Activated T-cell treated with anti-CD3 and anti-CD28 coated beads, Interleukin-2, amount 50 U/mL, for 48 hours (primary cell): ENCODE data around the gene CELSR1.

ENCODE experiments used
- DNase-seq, 2 experiments: peaks; one replicate each; pipeline ENCODE4 v3.0.0-alpha.2; 2020

The CELSR1 gene

DNA sequence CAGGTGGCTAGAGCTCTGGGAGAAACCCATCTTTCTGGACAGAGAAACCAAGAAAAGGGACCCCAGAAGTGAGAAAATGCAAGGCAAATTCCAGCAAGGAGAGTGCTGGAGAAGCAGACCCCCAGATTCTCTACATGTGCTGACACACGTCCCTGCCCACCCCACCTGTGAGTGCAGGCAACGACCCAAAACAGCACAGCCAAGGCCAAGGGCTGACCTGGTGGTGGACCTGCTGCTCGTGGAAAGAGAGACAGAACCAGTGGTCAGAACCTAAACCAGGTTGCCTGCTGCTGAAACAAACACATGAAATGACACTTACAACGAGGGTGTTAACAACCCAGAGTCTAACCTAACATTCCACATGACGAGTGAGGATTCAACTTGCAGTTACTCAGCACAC is 177.3 kb downstream of the CELSR1 start:
- DNase-seq: no peak

DNA sequence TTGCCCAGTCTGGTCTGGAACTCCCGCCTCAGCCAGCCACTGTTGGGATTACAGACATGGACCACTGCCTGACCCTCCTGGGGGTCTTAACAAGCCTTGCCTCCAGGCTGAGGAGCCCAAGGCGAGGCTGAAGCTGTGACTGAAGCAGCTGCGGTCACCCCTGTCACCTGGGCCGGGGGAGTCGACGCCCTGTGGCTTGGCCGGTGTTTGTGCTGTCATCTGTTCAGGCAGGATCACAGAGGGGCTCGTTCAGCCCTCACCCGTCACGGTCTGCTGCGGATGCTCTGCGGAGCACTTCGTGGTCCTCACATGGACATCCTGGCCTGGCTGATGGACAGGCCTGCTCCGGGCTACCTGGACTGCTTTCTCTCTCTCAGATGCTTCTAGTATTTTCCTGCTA is 178.1 kb downstream of the CELSR1 start:
- DNase-seq: no peak

DNA sequence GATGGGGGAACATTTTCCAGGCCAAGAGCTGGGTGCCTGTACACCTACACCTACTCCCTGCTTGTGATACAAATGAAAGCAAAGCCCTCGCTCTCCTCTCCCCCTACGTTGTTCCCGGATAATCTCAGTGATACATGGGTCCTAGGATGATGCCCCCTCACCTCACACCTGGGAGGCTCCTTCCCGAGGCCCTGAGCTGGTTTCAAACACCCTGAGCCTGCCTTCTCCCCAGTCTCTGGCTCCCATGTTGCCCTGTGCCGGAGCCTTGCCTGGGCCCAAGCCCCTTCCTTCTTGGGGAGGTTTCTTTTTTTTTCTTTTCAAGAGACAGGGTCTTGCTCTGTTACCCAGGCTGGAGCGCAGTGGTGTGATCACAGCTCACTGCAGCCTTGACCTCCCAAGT is 178.7 kb downstream of the CELSR1 start:
- no peak for DNase-seq

- no peak for DNase-seq
These were observed 179.5 kb downstream of the CELSR1 start for GRCh38 chr22:46357711-46358520.

- no peak for DNase-seq
These were observed 180.6 kb downstream of the CELSR1 start for GRCh38 chr22:46356496-46357480.

DNA sequence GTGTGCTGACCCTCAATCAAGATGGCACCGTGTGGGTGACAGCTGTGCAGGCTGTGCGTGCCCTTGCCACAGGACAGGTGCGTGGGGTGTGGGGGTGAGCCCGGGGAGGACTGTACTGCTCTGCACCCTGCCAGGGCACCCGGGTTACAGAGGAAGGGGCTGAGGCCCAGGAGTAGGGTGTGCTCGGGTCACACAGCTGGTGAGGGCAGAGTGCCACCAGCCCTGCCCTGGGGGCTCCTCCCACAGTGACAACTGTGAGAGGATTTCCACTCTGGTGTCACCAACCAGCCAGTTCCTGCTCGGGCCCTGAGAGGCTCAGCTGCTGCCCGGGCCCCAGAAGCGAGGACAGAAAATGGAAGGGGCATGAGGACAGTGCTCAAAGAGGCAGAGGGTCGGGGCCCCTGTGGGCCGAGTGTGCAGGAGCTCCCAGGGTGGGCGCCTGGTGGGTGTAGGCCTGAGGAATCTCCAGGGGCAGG is 181.4 kb downstream of the CELSR1 start:
- DNase-seq: no peak

DNA sequence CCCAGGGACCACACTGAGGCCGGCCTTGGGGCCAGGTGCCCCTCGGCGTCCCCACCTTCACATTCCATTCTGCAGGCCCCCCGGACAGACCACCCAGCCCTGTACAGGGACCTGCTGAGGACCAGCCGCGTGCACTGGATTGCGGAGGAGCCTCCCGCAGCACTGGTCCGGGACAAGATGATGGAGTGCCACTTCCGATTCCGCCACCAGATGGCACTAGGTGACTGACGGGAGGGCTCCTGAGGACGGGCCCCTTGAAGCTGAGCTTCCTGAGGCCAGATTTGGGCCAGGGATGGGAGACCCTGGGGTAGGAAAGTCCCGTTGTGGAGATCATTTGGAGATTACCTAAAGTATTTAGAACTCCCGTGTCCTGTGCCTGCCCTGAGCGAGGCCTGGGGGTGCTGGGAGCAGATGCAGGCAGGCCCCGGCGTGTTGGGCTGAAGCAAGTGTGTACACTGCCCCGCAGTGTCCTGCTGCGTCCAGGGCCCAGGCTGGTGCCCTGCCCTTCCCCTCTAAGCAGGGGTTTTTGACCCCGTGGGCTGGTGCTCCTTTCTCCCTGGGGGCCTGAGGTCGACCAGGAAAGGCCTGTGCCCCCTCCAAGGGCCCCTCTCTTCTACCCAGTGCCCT is 181.9 kb downstream of the CELSR1 start:
- DNase-seq: peak; percentile 78

DNA sequence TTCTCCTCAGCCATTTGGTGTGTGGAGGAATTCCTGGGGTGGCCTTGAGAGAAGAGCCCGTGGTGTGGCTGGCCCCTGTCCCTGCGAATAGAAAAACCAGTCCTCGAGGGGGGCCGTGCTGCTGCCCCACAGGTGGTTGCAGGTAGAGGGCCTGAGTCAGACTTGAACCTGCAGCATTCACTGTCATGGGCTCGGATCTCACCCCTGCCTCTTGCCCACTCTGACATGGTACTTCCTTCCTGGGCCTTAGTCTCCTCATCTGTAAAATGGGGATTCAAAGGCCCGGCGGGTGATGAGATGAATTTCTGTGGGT is 182.5 kb downstream of the CELSR1 start:
- DNase-seq: no peak

GRCh38 chr22:46354176-46354992 is 183.0 kb downstream of the CELSR1 start:
- no peak for DNase-seq

DNA sequence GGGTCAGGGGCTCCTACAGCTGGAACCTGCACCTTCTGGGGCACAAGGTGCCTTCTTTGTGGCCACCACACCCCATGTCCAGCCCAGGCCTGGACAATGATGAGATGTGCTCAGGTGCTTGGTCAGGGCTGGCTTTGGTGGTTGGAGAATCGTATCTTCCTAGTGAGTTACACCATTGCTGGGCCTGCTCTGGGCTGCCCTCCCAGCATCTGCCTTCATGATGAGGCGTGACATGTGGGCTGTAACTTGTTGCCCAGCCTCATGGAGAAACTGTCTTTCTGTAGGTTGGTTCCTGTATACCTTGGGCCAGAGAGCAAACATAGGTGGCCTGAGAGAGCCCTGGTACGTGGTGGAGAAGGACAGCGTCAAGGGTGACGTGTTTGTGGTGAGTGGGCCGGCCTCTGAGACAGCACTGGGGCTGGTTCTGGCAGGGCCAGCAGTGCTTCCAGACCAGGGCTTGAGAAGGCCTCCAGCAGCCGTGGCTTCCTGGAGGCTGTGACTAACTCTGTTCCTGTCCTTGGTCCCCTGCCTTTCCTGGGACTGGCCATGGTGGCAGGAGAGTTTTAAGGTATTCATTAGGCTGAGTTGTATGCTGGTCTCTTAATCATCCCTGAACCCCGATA is 183.8 kb downstream of the CELSR1 start:
- no peak for DNase-seq

DNA sequence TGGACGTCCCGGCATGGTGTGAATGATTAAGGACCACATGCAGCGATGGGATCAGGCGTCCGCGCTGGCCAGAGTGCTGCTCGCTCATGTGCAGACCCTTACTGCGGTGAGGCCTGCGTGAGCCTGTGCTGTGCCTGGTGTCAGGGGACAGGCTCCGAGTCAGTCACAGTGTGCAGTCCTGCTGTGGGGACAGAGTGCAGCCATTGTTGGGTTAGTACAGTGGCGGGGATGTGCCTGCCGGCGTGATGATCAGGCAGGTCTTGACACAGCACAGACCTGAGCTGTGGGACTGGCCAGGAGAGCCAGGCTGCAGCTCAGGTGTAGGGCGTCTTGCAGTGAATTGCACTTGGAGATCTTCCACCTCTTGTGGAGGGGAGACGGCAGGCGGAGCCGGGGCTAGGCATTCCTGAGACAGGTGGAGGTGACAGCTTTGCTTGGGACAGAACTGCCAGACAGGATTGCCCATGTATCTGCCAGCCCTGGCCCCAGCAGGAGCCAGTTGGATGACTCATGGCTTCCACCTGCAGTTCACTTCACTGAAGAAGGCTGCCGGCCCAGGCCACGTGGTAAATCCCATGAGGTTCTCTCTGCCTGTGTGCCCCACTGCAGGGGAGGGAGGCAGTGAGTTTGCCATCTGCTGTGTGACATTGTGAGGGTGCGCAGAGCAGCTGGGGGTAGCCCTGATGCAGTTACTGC is 184.6 kb downstream of the CELSR1 start:
- no peak for DNase-seq

- DNase-seq: no peak
These were observed 185.1 kb downstream of the CELSR1 start for GRCh38 chr22:46352276-46352675.

- no peak for DNase-seq
These were observed 185.7 kb downstream of the CELSR1 start for GRCh38 chr22:46351767-46352166.

DNA sequence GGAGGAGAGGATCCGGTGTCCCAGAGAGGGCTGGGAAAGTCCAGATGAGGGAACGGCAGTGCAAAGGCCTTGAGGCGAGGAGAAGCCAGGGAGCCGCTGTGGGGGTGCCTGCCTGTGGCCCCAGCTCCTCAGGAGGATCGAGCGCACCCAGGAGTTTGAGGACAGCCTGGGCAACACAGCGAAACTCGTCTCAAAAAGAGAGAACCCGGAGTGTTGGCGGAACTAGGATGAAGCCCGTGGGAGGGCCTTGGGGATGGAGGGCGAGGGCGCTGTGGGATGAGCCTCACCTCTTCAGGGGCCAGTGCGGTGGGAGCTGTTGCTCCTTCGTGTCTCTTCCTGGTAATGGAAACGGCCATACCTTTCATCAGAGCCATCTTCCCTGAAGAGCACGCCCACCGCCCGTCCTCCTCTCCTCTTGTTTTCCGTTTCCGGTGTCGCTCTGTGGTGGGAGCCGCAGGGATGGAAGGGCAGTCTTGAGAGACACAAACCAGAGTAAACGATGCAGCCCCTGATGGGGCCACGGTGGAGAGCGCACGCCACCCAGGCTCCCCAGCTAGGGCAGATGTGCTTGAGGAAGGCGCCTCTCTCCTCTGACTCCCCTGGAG is 186.2 kb downstream of the CELSR1 start:
- DNase-seq: no peak

DNA sequence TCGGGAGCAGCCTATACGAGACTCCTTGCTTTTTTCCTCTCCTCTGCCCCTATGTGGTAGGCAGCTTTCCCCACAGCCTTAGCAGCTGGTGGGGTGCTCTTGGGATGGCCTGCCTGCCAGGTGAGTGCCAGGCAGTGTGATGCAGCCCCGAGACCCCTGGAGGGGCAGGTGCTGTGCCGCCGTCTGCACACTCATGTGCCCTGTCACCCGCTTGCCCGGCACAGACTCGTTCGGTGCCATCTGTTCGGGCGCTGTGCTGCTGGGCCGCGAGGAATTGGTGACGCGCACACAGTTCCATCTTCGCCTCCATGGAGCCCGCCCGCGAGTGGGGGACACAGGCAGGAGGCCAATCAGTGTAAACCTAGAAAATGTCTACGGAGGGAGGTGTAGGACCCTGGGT is 186.8 kb downstream of the CELSR1 start:
- no peak for DNase-seq

- no peak for DNase-seq
These were observed 187.3 kb downstream of the CELSR1 start for GRCh38 chr22:46350121-46350520.

DNA sequence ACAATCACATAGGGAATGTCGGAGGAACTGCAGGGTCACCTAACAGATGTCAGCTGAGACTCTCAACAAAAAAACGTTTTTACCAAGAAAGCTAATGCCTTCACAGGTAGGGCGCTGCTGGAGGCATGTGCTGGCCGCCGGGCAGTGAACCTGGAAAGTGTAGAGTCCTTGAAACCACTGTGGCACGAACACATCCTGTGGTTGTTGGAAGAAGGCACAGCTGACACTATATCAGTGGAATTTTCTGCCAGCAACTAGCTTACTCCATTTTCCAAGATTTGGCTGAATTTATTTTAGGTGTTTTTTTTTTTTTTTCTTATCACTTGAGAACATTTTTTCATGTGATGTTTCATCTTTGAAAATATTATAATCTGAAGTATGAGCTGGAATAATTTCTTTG is 187.7 kb downstream of the CELSR1 start:
- DNase-seq: no peak

- DNase-seq: no peak
These were observed 188.2 kb downstream of the CELSR1 start for GRCh38 chr22:46349238-46349637.

DNA sequence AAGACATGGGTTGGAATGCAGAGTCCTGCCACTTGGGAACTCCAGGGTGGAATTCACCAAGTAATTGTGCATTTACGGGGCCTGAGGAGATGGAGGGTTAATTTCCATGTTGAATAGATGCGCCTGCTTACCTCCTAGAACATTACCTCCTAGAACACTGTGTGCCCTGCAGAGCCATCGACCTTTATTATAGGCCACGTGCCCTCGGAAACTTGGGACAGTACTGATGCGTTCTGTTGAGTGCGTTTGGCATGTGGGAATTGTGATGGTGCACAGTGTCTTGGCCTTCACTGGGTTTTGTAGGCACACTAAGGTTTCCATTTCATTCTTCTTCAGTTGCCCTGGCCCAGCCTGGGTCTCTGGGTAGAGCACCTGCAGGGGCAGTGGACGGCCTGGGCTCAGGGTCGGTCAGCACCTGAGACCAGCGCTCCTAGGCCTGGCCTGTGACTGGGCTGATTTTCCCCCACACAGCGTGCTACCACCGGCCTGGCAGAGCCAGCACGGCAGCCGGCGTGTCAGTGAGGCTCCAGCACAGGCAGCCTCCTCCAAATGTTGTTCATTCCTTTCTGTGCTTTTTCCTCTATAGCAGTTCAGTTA is 189.2 kb downstream of the CELSR1 start:
- DNase-seq: no peak

GRCh38 chr22:46347646-46348045 is 189.8 kb downstream of the CELSR1 start:
- no peak for DNase-seq
